VCaP (cell line): ENCODE measurements around the gene ADGRL2.

ENCODE experiments used
- H3K27ac ChIP-seq: fragments of 450-650 bp; 2 replicates; pipeline ENCODE4 v1.5.1; 2017
- CTCF ChIP-seq: fragments of 450-650 bp; conservative IDR thresholded peaks from 2 replicates; pipeline ENCODE4 v1.5.1; 2017; ENCODE audit warnings: mild to moderate bottlenecking, moderate library complexity

ADGRL2 gene

GRCh38 chr1:81808760-81809159 is 8.0 kb downstream of the ADGRL2 start:
- no peak overlapping the region for H3K27ac ChIP-seq
- peak; percentile 40 for TF ChIP-seq CTCF

- H3K27ac ChIP-seq, result no peak overlapping the region
- TF ChIP-seq CTCF, result no peak
Measured at GRCh38 chr1:81809808-81810207, 9.1 kb downstream of the ADGRL2 start.

- peak; percentile 69 for TF ChIP-seq CTCF
- peak overlapping the region; percentile 20; the same call in 1 of the 2 replicates for H3K27ac ChIP-seq
Measured at GRCh38 chr1:81811757-81812371, 11.1 kb downstream of the ADGRL2 start.

- no peak for TF ChIP-seq CTCF
Measured at GRCh38 chr1:81812712-81813111, 12.0 kb downstream of the ADGRL2 start.

GRCh38 chr1:81813691-81814090 is 13.0 kb downstream of the ADGRL2 start:
- no peak overlapping the region; the same call in 1 of the 2 replicates for H3K27ac ChIP-seq
- no peak for TF ChIP-seq CTCF

More at GRCh38 chr1:81812712-81813111, 12.0 kb downstream of the ADGRL2 start:
- H3K27ac ChIP-seq, result peak overlapping the region; percentile 20; the same call in 1 of the 2 replicates

- no peak for TF ChIP-seq CTCF
- no peak overlapping the region for H3K27ac ChIP-seq
Measured at GRCh38 chr1:81819613-81820012, 18.9 kb downstream of the ADGRL2 start.

- H3K27ac ChIP-seq, result no peak overlapping the region
- no peak for TF ChIP-seq CTCF
Measured at GRCh38 chr1:81820765-81821164, 20.0 kb downstream of the ADGRL2 start.
